ENCODE data around the gene SLC11A2.
A peak's percentile ranks its signal among the peaks of the same experiment; 100 is the strongest.
"Not testable (repeated sequence)": the region's sequence is repeated elsewhere in the genome, so short reads cannot be mapped to it uniquely, and the experiment has no call there.

SLC11A2 gene

DNA sequence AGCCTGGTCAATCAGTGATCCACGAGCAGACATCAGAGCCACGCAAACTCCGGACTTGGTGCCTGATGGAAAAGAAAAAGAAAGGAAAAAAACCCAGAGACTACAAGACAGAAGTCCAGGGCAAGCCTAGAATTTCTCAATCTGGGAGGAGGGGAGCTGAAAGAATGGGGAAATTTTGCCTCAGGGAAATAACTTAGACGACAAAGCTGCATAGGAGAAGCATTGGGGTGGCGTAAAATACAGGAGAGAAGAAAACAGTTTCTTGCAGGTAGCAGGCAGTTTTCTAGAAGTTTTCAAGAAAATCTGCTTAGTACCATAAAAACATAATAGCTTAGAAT lies 2.6 kb upstream of the SLC11A2 start:
- no peak overlapping the region for H3K4me3 ChIP-seq (ENCODE audit: low read length)
- DNase-seq (ENCODE audit: low read depth, low spot score) = no peak

DNA sequence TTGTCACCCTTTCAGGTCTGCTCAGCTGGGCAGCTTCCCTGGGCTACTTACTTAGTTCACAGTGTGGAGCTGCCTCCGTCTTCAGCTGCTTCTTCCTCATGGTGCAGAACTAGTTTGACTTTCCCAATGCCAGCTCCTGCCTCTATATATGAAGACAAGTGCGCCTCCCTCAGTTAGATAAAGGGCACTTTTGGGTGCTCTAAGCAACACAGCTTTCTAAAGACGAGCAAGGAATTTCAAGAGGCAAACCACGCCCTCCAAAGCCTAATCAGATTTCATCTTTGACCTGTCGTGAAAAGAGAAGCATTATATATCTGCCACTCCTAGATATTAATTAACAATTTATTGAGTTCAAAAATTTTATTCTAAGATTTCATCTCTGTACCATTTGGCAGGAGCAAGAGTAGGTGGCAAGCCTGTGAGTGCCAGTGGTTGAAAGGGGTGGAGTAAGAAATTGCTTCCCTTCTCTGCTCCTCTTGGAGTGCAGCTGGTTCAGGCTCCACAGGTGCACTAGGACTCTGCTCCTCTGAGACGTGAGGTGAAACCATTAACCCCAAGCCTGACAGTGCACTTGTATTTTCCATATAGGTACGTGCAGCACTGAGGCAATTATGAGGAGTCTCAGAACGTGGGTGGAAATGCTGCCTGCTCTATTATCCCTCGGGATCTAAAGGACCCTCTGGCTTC lies 2.1 kb upstream of the SLC11A2 start:
- no peak overlapping the region for H3K4me3 ChIP-seq (ENCODE audit: low read length)
- peak; percentile 73 for DNase-seq (ENCODE audit: low read depth, low spot score)

DNA sequence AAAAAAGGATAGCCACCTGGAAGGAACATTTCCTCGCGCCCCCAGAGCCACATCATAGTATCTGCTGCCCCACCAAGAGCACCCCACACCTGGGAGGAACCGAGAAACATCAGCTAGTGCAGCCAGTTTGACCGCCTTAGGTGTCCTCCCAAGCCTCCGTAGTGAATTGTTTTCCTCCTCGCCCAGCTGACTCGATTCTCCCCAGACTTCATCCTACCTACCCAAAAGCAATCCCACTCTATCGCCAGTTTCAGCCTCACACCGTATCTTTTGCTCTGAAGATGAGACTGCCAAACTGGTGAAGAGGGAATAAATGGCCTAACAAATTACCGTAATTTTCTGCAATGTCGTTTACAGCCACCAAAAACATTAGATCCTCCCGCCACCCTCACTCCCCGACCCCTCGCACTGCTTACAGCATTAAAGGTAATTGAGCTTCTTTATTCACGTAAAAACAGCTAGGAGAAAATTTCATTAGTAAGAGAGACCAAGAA lies 1.2 kb upstream of the SLC11A2 start:
- no peak overlapping the region for H3K4me3 ChIP-seq (ENCODE audit: low read length)
- no peak for DNase-seq (ENCODE audit: low read depth, low spot score)

DNA sequence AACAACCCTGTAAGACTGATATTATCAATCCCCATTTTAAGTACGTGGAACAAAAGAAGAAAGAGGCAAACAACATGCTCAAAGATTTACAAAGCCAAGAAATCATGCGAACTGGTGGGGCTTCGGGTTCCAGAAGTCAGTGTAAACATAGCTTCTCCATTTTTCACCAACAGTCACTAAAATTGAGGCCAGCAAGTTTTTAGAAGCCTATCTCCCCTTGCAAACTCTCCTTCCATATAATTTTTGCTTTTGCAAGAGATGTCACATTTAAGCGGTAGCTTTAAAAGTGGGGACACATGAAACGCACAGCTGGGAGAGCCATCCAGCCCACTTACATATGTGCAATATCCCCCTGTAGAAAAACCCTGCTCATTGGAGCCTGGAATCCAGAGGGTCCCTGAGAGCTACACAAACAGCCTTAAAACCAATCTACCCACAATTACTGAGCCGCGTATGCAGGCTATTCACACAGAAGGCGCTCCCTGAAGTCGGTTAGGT lies 797 bp downstream of the SLC11A2 start:
- DNase-seq (ENCODE audit: low read depth, low spot score) = no peak
- peak overlapping the region; percentile 82 for H3K4me3 ChIP-seq (ENCODE audit: low read length)

DNA sequence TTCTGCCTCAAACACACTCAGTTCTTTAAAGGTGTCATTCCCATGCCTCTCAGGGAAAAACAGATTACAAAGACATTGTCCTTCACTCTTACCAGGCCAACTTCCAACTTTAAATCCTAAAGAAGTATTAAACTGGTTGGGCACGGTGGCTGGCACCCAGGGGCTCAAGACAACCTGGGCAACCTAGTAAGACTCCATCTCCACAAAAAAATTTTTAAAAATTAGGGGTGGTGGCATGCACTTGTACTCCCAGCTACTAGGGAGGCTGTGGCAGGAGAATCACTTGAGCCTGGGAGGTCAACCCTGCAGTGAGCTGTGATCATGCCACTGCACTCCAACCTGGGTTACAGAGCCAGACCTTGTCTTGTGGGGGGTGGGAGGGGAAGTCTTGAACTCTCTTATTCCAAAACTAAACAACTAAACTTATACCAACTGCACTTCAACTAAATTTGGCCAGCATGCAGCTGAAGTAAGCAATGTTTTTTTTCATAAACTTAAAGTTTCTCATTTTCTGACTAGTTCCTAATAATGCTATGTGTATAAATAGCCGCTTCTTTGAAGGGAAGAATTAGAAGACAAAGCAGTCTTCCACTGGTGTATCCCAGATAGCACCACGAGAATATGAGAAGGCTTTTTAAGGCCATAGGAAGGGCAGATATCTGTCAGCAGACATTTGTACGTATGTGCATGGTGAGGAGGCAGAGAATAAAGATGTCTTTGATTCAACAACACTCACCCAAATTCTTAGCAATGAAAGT lies 2.4 kb downstream of the SLC11A2 start:
- peak overlapping the region; percentile 82 for H3K4me3 ChIP-seq (ENCODE audit: low read length)
- DNase-seq (ENCODE audit: low read depth, low spot score) = no peak

DNA sequence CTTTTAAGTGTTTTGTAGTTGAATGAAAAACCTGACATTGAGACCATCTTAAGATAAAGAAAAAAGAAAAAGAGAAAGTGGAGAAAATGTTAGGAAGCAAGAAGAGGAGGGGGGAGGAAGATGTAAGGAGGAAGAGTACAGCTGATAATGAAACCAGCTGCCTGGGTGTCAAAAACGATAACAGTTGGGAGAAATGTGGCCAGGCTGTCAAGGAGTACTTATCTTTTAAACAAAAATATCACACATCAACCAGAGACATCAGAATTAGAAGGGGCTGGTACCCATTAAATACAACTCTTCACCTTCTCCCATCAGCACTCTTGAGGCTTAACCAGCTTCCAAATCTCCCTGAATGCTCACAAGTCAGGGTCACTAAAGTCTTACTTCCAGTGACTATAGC lies 4.5 kb downstream of the SLC11A2 start:
- DNase-seq (ENCODE audit: low read depth, low spot score) = no peak
- peak overlapping the region; percentile 27 for H3K4me3 ChIP-seq (ENCODE audit: low read length)

DNA sequence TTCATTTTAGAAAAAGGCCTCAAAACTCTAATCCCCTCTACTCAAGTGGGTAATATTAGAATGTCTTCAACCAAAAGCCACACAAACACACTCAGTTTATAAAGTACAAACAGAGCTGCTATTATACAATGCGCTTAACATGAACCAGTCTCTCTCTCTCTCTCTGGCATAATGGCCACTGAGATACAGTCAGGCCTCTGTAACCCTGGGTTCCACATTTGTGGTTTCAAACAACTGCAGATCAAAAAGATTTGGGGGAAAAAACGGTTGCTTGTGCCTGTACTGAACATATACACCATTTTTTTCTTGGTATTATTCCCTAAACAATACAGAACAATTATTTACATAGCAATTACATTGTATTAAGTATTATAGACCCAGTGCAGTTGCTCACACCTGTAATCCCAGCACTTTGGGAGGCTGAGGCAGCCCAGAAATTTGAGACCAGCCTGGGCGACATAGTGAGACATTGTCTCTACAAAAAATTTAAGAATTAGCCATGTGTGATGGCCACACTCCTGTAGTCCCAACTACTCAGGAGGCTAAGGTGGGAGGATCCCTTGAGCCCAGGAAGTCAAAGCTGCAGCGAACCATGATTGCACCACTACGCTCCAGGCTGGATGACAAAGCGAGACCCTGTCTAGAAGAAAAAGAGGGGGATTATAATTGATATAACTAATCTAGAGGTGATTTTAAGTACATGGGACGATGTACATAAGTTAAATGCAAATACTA lies 5.6 kb downstream of the SLC11A2 start:
- H3K4me3 ChIP-seq (ENCODE audit: low read length) = peak overlapping the region; percentile 9; the same call in 1 of the 2 replicates
- peak; percentile 84 for DNase-seq (ENCODE audit: low read depth, low spot score)

DNA sequence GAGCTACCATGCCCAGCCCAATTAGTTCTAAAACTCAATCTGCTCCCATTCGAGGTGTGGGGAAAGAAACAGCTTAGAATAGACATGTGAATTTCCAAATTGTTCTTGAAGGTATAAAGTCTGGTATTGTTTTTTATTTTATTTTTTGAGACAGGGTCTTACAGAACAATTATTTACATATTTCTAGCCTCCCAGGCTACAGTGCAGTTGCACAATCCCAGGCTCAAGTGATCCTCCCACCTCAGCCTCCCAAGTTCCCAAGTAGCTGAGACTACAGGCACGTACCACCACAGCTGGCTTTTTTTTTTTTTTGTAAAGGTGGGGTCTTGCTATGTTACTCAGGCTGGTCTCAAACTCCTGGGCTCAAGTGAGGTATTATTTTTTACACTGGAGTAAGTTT lies 6.3 kb downstream of the SLC11A2 start:
- H3K4me3 ChIP-seq (ENCODE audit: low read length) = no peak overlapping the region
- DNase-seq (ENCODE audit: low read depth, low spot score) = no peak

DNA sequence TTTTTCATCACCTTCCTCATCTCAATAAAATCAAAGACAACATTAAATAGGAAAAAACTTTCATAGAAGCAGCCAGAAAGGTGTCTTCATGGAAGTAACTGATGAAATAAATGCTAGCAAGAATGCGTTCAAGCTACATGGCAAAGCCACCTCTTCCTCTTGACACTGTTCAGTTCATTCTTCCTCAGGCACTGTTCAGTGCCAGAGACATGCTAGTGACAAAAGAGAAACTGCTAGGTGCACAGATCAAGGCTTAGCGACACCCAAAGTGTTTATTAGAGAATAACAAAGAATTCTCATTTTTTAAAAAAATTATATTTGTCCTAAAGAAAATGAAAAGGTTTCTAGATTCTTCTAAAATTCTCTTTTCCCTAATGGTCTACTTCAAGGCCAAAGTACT lies 7.2 kb downstream of the SLC11A2 start:
- DNase-seq (ENCODE audit: low read depth, low spot score) = no peak
- no peak overlapping the region for H3K4me3 ChIP-seq (ENCODE audit: low read length)

DNA sequence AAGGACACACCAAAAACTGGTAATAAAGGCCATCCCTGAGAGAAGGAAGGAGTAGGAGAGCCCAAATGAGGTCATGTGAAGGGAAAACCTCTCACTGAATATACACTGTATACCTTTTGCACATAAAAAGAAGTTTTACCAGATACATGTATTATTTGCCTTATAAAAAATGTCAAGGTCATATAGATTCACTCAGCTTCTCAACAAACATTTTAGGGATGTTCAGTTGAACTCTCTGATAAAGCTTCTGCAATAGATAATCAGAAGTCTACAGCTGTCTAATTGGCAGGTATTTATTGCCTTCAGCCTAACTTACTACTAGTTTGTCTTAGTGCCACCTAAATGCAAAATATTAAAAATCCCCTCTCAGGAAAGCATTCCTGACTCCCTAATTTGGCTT lies 8.7 kb downstream of the SLC11A2 start:
- no peak overlapping the region for H3K4me3 ChIP-seq (ENCODE audit: low read length)
- DNase-seq (ENCODE audit: low read depth, low spot score) = no peak

DNA sequence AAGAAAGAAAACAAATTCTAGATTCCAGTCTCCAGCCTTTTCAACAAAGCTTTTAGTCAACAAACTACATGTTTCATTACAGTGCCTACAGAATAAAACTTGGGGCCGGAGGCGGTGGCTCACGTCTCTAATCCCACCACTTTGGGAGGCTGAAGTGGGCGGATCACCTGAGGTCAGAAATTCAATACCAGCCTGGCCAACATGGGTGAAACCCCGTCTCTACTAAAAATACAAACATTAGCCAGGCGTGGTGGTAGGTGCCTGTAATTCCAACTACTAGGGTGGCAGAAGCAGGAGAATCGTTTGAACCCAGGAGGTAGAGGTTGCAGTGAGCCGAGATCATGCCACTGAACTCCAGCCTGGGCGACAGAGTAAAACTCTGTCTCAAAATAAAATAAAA lies 11.7 kb downstream of the SLC11A2 start:
- not testable (repeated sequence) for DNase-seq (ENCODE audit: low read depth, low spot score); H3K4me3 ChIP-seq (ENCODE audit: low read length)

DNA sequence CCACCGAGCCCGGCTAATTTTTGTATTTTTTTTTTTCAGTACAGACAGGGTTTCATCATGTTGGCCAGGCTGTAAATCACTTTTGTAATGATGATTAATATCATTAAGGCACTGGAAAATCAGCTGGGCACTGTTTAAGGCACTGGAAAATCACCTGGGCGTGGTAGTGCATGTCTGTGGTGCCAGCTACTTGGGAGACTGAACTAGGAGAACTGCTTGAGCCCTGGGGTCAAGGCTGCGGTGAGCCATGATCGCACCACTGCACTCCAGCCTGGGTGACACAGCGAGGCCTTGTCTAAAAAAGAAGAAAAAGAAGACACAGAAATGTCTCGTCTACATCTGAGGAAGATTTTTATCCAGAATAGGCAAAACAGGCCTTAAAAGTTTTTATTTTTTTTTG lies 12.7 kb downstream of the SLC11A2 start:
- no peak for DNase-seq (ENCODE audit: low read depth, low spot score)
- H3K4me3 ChIP-seq (ENCODE audit: low read length) = no peak overlapping the region

DNA sequence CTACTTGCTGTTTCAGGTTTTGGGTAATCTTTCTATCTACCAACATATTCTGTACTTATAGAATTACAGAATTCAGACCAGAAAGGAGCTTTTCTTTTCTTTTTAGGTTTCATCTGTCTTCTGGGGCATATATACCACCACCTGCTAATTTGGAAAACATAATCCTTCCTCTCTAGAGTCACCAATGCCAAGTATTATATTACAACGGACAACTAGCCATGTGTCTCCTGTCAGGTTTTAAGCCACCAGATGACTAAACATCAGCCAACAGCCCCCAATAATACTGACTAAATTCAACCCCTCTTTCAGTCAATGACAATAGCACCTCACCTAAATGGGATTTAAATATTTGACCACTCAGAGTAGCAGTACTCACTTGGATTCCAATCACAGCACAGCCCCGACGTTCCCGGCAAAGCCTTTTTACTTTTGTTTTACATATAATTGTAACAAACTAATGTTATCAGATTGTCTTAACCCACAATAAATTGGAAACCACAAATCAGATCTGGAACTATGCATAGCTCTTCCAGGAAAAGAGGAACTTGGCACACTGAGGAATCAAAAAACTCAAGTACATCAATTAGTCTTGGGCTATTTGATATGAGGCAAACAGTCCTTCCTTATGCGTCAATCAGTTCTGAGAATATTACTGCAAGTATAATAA lies 13.5 kb downstream of the SLC11A2 start:
- DNase-seq (ENCODE audit: low read depth, low spot score) = no peak
- H3K4me3 ChIP-seq (ENCODE audit: low read length) = no peak overlapping the region

DNA sequence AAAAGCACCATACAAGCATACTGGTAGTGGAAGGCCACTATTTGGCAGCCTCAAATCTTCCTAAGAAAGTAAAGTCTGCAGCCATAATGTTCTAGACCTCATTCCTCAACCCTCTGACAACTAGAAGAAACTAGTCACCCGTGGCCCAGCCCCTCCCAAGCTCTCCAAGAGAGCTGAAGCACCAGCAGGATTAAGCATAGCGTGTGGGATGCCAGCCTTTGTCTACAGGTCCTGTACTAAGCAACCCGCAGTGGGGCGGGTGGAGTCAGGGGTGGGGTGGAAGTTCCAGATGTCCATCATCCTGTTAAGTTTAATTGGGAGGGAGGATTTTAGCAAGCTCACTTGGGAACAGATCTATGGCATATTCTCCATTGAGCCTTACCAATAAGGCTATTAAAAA lies 14.2 kb downstream of the SLC11A2 start:
- H3K4me3 ChIP-seq (ENCODE audit: low read length) = no peak overlapping the region
- no peak for DNase-seq (ENCODE audit: low read depth, low spot score)

DNA sequence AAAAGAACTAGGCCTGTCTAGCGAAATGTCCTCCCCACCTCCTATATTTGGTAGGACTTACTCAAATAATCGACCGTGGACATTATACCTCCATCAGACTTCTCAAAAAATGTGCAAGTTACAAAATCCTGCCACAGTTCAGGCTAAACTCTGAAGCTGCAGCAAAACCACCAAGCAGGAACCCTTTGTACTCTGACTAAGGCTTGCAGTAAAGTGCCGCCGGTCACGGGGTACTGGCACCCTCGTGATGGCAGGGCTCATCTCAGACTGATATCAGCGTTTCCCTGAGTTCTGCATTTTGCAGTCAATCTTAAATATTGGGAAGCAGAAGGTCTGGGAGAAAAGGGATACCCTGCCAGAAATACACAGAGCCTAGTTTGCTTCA lies 17.1 kb downstream of the SLC11A2 start:
- peak overlapping the region; percentile 38 for H3K4me3 ChIP-seq (ENCODE audit: low read length)
- peak; percentile 78 for DNase-seq (ENCODE audit: low read depth, low spot score)

DNA sequence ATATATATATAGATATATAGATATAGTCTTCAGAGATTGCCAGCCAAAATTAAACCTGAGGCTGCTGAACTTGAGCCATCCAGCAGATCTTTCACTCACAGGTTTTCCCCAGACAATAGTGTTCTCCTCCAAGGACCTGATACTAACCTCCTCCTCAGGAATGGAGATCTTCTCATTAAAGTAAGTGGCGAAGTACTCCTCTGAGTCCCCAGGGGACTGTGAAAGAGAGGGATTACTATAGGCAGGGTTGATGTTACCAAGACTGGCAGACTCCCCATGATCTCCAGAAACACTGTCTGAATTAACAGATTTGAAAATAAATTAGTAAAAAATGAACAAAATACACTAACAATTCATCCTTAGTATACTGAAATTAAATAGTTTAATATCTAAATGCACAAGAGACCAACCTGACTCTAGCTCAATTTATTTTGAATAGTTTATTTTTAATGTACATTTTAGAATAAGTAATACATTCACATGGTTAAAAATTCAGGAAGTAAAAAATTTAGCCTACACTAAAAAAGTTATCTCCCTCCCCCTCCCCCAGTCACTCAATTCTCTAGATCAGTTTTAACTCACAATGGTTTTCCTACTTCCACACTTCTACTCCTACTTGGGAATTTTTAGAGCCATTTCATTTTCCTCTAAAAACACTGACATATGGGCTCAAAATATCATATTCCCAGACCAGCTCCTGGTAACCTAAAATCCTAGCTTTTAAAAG lies 17.7 kb downstream of the SLC11A2 start:
- no peak for DNase-seq (ENCODE audit: low read depth, low spot score)
- peak overlapping the region; percentile 38 for H3K4me3 ChIP-seq (ENCODE audit: low read length)

DNA sequence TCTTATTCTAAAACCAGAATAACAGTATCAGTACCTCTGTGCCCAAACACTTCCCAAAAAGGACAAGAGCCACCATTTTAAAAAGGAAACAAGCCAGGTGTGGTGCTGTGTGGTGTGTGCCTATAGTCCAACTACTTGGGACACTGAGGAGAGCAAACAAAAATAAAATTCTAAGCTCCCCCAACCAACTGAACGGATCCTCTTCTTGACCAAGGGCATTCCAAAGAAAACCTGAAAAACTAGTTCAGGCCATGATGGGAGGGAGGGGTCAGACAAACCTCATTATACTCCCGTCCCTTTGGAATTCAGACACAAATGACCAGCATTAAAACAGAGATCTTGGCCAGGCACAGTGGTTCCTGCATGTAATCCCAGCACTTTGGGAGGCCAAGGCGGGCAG lies 20.5 kb downstream of the SLC11A2 start:
- H3K4me3 ChIP-seq (ENCODE audit: low read length) = no peak overlapping the region
- DNase-seq (ENCODE audit: low read depth, low spot score) = no peak

DNA sequence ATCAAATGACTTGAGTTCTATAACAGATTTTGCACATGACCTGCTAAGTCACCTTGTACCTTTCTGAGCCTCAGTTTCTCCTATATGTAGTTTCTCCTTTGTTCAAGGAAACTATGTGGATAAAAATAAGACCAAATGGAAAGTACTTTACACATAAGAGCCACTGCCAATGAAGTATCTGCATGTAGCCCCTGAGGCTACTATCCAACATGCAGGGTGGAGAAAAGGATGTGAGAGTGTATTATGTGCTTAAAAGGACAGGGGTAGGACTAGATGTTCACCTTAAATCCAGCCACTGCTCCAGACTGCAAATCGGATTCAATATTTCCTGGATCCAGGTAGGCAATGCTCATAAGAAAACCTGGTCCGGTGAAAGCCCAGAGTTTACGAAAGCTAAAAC lies 21.2 kb downstream of the SLC11A2 start:
- DNase-seq (ENCODE audit: low read depth, low spot score) = no peak
- no peak overlapping the region for H3K4me3 ChIP-seq (ENCODE audit: low read length)

DNA sequence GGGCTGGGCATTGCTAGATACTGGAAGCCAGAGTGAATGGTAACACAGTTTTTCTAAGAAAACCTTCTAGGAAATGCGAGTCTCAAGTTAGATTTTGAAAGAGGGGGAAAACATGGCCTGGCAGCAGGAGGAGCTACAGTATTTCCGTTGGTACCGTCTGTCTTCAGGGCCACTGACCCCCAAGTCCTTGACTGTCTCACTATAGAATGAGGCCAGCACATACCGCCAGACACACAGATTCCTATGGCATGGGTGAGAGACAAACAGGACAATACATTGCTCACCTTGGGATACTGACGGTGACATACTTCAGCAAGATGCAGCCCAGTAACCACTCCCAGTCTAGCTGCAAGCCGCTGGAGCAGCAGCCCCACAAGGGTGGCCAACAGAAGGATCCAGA lies 21.7 kb downstream of the SLC11A2 start:
- no peak for DNase-seq (ENCODE audit: low read depth, low spot score)
- no peak overlapping the region for H3K4me3 ChIP-seq (ENCODE audit: low read length)
